OCI-LY3 (cell line): ENCODE data around the gene TMEM135.

Experiments
- EZH2phosphoT487 ChIP-seq: fragments of 200-600 bp; shearing (Covaris generic); IDR thresholded peaks from 2 replicates; pipeline ENCODE4 v1.6.1; 2018; ENCODE audit warnings: antibody characterized with exemption, mixed run types, low read depth
- TF ChIP-seq, protein P1 (sequence below): fragments of 200-600, 300-600 bp; sonication (generic); IDR thresholded peaks from 2 replicates; pipeline ENCODE4 v1.5.1; 2014; ENCODE audit warnings: antibody characterized with exemption, low read length, low read depth

DNA sequence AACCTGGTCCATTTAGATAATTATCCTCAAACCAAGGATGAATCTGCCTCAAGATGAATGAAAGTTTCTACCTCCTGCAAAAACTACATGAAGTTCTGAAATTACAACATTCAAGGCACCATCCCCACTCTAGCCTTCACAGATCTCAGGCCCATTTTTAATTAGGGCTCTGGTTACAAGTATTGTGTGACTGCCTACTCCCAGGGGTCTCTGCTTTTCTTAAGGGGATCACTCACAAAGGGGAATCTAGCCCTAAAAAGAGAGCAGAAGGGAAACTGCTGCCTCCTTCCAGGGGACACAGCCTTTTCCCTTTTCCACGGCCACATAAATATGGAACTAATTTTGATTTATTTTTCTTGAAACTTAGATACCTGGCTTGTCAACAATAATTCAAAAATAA, 17.4 kb upstream of the TMEM135 start:
- TF ChIP-seq, protein P1, sequence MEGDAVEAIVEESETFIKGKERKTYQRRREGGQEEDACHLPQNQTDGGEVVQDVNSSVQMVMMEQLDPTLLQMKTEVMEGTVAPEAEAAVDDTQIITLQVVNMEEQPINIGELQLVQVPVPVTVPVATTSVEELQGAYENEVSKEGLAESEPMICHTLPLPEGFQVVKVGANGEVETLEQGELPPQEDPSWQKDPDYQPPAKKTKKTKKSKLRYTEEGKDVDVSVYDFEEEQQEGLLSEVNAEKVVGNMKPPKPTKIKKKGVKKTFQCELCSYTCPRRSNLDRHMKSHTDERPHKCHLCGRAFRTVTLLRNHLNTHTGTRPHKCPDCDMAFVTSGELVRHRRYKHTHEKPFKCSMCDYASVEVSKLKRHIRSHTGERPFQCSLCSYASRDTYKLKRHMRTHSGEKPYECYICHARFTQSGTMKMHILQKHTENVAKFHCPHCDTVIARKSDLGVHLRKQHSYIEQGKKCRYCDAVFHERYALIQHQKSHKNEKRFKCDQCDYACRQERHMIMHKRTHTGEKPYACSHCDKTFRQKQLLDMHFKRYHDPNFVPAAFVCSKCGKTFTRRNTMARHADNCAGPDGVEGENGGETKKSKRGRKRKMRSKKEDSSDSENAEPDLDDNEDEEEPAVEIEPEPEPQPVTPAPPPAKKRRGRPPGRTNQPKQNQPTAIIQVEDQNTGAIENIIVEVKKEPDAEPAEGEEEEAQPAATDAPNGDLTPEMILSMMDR, result no peak
- no peak for TF ChIP-seq EZH2phosphoT487
